CD1c-positive myeloid dendritic cell (primary cell): ENCODE data around the gene IFIH1.

Source experiments
- DNase-seq: peaks from one replicate; pipeline ENCODE4 v3.0.0-alpha.2; 2016; ENCODE audit errors: extremely low spot score

Gene IFIH1

DNA sequence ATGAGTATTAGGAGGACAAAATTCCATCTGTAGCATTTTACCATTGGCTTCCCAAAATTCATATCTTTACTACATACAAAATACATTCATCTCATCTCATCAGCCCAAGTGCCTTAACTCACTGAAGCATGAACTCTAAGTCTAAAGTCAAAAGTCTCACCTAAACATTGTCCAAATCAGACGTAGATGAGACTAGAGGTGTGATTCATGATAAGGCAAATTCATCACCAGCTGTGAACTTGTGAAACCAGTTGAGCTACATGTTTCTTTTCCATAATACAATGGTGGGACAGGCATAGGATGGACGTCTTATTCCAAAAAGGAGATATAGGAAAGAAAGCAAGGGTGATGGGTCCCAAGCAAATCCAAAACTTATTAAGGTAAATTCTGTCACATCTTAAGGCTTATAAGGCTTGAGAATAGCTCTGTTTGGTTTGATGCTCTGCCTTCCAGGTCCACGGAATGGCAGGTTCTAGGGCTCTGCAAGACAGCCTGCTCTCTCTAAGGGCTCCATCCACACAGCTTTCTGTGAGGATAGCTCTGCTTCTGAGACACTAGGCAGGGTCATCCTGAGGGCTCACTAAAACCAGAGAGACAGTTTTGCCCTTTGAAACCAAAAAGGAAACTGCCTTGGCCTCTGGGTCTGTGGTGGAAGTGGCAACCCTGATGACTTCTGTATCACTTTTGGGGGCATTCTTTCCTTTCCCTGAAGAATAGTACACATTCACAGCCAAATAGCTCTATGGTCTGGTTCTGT lies 9.6 kb downstream of the IFIH1 start:
- no peak for DNase-seq

DNA sequence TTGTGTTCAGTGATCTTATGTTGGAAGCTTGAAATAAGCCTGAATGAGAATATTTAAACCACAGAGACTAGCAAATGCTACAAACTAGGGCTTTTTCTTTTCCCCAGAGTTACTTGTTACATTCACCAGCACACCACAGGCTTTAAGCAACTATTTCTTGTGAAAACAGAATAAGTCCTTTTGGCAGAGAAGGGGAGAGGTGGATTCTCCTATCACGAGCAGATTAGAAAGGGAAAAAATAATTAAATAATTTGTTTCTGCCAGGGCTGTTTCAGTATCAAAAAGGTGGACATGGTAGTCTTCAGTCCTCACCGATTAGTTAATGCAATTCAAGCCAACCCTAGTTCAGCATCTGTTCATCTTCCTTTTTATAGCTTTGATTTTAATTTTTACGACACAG lies 12.6 kb downstream of the IFIH1 start:
- no peak for DNase-seq

DNA sequence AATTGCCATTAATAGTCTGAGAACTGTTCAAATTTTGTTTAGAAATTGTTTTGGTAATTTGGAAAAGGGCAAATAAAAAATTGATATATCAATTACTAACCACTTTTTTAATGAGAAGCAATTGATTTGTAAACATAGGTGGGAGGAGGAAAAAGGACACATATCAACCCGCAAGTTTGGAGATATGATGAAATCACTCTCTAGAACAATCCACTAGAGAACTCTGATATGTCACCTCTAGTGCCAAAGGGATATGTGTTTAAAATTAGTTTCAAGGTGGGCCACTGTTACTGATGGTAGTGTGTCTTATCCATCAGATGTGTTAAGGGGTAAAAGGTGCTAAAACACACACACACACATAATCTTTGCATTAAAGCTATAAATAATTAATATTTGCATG lies 16.6 kb downstream of the IFIH1 start:
- DNase-seq = no peak

DNA sequence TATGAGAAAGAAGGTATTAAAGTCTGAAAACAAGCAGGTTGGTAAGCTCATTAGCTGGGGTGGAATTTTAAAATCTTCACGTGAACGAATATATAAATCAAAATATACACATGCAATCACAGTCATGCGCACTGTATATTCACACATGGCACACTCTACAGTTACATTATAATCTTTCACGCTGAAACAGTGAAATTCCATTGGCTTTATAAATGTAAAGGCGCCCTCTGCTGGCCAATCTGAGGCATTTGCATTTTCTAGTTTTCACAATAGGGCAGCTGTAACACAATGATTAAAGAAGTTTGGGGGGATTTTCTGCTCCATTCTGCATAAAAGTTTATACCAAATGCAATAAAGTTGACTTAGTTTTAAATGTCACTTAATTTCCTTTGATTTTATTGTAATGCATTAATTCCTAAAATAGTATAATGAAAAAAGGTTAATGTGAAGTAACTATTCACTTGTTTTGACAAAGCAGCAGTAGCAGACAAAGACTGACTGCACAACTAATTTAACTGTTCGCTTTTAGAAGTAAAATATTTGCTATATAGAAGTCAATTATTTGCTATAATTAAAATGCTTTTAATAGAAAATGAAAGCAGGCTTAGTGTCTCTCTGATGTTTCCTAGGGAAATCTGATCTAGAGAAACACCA lies 17.2 kb downstream of the IFIH1 start:
- DNase-seq = peak; percentile 81

DNA sequence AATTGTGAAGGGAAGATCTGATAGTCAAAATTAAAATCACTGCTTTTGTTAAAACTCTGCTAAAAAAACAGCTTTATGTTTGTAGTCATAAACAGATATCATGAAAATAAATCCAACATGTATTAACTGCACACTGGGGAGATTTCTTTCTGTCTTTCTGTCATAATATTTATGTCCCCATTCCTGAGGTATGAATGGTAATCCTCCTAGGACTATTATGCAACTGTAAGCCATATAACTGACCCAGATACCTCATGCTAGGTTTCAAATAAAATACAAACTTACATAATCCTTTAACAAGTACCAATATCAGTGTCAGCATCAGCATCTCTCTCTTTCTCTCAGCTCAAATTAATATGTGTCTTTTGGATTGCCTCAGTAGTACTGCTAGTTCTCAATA lies 18.2 kb downstream of the IFIH1 start:
- no peak for DNase-seq

DNA sequence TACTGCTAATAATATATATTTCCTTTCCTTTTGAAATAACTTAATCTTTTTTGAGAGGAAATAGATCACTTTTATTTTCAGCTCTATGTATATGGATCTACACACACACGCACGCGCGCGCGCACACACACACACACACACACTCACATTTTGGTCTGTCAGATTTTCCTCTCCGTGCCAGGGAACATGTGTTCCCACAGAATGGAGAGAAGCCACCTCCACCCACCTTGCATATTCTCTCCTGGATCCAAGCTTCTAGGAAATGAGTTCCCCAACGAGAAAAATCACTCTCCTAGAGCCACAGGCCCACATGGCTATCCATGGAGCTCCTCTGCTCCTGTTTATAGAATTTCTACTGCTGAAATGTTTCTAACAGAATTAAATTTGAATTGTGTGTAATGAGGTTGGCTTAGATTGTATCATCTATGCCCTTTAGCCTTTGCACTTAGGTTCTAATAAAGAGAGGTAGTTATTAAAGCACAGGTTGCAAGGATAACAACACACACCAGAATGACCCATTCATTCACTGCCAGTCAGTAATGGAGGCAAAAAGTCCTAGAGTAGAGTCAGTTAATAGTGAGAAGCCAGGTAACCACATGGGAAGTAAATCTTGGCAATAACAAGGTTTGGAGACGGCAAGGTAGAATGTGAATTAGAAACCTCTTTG lies 19.7 kb downstream of the IFIH1 start:
- no peak for DNase-seq

DNA sequence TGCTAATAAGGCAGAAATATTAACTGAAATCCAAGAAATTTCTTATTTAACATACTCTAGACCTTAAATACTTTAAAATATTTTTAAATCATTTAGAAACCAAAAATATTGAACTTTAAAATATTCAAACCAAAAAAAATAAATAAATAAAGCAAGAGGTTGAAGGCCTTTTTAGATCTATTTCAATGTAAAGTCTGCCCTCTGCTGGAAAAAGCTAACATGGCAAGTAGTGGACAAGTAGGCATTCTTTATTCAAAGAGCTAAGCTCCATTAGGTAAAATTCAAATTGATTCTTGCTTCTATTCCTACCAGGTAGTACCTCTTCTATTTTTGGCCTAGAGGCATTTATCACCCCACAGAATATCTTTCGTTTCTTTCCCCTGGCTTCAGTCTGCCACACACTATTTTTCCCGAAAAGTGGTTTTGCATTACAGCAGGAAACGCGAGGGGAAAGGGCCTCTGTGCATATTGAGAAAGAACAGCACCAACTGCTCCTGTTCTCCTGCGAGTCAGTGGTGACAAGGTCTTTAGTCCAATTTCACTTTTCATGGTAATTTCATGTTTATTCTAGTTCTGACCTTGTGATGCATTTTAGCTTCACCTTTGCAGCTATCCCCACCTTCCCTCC lies 20.4 kb downstream of the IFIH1 start:
- peak; percentile 86 for DNase-seq

DNA sequence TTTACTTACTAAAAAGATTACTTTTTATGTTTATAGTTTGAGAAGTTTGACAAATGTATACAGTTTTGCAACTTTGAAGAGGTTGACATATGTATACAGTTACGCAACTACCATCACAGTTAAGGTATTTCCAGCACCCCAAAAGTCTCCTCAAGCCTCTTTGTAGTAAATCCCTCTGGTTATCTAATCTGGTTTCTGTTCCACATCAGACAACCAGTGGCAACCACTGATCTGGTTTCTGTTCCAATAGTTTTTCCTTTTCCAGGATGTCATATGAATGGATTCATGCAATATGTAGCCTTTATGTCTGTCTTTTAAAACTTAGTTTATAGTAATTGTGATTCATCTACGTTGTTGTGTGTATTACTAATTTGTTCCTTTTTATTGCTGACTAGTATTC lies 23.5 kb downstream of the IFIH1 start:
- no peak for DNase-seq

DNA sequence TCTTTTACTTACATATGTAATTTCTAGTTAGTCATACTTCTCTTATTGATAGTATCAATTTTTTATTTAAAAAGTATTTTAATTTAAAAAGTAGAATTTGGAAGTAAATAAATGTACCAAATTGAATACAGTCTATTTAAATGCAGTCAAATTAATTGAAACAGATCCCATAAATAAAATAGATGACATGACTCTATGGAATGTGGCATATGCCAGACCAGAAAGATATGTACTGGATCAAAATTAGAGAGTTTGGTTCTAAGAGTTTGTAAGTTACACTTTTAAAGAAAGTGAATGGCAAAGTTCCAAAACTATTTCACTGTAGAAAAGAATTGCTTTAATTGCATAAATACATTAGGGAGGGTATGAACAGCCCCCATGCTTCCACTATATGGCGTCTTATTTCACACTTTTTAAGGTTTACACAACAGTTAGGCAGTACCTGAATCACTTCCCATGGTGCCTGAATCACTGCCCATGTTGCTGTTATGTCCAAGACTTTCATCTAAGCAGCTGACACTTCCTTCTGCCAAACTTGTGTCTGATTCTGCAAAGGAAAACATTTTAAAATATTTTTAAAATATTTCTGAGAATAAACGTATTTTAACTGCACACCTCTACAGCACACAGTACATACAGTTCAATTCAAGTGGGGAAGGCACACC lies 25.2 kb downstream of the IFIH1 start:
- no peak for DNase-seq

DNA sequence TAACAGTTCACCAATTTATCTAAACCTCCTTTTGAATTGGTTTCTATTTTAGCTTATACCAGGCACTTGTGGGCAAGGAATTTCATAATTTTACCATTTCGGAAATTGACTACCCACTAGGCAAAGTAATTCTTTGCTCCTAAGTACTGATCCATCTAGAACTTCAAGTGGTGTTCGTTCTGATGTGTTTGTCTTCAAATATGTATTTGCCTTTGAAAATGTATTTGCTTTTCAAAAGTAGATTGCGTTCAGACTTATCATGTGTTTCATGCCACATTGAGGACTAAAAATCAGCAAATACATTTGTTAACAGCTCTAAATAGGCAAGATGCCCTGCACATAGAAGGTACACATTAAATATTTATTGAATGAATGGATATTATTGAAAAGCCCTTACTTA lies 26.7 kb downstream of the IFIH1 start:
- no peak for DNase-seq

DNA sequence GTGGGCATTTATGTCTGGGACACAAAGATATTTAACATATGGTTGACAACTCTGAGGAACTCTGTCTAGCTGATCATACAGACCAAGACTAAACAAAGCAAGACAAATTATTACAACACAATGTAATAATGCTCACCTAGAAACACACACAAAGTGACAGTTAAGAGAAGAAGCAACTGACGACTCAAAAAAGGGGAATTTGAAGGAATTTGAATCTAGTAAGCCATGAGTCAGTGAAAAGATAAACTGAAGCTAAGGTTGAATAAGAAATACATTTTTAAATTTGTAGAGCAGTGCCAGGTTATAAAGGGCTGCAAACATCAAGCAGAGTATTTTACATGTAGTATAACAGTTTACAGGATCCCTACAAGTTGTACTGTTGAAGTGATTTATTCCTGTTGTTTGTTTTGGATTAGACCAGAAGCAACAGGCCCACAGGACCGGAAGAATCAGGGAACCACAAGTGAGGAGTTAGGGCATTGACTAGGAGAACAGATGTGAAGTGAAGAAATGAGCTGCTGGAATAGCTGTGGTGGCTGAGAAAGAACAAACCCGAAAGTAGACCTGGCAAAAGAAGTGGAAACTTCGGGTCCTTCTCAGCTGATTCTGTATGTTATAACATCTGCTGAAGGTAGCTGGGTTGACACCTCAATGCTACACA lies 35.6 kb downstream of the IFIH1 start:
- DNase-seq = no peak

DNA sequence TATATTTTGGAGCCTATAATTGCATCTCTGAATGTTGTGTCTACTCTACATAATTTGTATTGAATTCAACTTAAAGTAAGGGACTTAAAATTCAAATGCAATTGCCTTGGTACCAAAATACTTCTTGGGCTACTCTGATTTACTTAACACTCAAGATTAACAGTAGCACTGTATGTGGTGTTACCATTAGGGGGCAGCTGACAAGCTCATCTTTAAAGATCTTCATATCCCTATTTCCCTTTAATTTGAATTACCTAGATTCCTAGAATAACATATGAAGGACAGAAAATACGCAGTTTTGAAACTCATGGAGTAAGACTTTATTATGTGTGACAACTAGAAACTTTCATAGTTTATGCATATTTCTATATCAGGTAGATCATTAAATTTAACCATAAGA lies 37.8 kb downstream of the IFIH1 start:
- no peak for DNase-seq

DNA sequence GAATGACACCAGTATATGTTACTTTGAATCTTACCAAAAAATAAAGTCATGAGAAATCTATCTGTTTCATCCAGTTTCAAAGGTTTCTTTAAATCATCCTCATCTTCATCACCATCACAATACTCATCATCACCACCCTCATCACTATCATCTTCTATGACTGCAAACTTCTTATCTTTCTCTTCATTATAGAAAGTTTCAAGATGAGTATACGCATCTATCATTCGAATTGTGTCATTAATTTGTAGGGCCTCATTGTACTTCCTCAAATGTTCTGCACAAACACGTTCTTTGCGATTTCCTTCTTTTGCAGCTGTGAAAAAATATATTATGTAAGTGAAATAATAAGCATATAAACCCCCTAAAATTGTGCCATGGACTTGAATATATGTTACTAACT lies 41.1 kb downstream of the IFIH1 start:
- peak; percentile 39 for DNase-seq

DNA sequence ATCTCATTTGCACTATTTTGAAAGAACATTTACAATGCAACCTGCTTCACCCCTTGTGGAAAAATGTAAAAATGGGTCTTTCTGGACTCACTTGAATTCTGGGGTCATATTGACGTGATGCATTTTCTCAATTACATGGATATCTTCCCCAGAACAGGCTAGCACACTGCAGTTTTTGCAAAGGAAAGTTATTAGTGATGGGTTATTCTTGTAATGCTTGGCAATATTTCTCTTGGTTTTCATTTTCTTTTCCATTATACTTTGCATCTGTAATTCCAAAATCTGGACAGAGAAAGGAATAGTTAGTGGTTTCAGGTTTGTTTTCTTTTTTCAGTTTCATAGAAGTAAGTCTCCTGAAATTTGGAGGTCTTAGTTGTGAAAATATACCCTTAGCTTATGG lies 50.5 kb downstream of the IFIH1 start:
- DNase-seq = no peak

DNA sequence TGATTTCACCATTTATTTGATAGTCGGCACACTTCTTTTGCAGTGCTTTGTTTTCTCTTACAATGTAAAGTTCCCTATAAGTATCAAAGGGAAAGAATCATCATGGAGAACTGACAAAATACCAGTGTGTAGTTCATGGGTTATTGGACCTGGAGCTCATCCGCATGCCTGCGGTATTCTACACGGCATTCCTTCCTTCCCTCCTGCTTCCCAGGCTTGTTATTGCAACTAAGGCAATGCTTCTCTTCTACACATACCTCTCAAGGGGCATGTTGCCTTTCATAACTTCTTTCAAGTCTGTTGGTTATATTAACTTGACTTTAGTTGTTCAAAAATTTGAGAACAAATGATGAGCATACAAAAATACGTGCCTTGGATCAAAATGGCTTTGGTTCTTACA lies 51.0 kb downstream of the IFIH1 start:
- no peak for DNase-seq

DNA sequence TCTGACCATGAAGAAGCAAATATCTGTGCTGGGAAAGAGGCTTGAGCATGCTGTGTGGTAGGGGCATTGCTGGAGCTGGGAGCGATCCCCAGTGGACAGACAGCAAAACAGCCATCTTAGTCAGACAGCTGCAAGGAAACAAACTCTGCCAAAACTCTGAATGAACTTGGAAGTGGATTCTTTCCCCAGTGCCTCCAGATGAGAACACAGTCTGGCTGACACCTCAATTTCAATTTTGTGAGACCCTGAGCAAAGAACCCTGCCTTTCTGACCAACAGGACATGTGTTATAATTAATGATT lies 52.1 kb downstream of the IFIH1 start:
- no peak for DNase-seq

DNA sequence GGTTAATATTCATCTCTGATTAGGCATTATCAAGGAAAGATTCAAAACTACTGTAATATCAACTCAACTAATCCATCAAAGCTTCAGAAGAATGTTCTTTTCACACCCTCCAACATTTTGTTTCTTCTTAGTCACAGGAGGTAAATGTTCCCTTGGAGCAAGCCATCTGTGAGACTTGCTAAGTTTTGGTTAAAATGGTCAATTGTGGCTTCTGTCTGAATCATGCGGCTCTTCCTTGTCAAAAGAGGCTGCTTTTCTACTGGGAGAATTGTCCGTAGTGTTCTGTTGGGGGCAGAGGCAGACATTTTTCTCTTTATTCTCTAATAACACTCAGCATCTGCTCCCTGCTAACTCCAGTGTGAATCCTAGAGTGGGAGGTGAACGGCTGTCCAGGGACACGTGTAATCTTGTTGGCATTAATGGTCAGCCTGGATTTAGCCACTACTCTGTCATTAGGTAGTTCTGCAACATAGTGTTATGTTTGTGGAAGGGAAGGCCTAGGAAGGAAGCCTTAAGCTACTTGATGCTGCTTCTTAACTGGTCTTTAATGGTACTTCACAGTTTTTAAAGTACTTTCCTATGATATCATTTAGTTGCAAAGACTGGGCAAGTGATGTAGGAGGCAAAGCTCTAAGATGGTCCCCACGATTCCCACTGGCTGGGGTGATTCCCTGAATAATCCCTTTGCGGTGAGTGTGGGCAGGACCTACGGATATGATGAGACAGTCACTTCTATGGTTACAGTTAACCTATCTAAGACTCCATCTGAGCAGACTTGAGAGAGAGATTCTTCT lies 52.6 kb downstream of the IFIH1 start:
- no peak for DNase-seq

DNA sequence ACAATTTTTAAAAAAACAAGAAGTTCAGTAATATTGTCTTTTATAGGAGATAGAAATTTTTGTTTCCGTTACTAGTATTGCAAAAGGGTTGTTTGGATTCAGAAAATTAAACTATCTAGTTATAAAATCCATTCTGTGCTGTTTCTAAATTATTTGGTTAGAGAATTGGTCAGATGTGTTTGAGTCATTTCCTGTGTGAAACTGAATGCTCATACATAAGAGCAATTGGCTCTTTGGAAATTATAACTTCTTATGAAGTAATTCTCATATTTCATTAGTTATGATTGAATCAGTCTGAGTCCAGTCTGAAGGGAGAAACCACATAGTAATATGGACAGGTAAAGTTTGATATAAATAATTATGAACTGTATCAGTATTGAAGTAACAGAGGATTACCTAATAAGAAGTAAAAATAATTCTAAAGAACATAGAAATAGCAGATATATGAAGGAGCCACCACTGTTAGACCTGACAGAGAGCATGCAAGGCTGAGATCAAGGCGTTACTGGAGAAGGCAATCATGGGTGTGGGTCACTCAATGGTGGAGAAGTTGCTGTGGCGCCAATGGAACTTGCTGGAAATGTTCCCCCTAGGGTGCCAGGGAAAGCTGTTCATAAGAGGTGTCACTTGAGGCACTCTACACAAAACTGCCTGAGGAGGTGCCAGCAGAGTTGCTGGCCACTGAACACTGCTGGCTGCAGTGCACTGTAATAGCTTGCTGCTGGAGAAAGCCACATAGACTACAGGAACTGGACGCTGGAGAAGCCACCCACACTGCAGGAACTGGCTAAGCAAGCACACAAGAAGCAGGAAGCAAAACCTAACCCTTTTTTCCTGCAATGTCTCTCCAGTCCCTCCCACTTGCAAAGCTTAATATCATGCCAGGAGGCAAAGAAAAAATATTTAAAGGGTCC lies 57.2 kb downstream of the IFIH1 start:
- peak; percentile 88 for DNase-seq

DNA sequence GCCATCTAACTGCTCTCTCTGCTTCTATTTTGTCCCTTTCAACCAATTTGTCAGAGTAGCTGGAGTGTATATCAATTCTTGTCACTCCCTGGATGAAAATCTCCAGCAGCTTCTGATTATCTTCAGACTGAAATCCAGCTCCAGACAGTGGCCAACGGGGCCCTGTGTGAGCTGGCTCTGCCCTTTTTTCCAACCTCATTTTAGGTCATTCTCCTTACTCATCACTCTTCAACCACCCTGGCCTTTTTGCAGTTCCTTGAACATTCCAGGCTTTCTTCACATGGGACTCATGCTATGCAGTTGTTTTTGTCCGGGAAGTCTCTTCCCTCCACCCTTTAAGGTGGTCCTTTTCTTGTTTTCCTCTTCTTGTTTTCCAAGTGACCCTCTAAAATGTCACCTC lies 59.8 kb downstream of the IFIH1 start:
- DNase-seq = no peak

DNA sequence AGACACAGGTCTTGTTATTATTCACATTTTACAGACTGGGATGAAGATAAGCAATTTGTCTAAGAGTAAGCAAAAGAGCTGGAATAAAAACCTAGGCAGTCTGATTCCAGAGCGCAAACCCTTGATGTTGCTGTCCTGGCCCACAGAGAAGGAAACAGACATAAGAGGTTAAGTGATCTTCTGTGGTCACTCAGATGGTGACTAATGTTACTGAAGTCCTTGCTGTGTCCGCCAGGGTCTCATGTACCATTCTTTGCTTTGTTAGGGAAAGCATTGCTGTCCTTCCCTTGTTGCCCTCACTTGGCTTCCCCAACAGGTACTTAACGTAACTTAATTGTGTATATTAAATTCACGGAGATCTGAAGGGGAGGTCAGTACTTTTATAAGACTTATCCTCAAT lies 60.3 kb downstream of the IFIH1 start:
- DNase-seq = no peak
